Epithelial cell of proximal tubule (primary cell): ENCODE results near the gene BTBD9. TPM values are rescaled to one million over a fixed set of nuclear protein-coding genes. Genes with fewer than 3 reads are reported as not detected.

ENCODE experiments used
- DNase-seq: peaks from one replicate; pipeline ENCODE4 v3.0.0-alpha.2; 2011; ENCODE audit warnings: low read depth
- H3K4me3 ChIP-seq: 2 replicates; pipeline ENCODE4 v1.5.1; 2011; ENCODE audit warnings: low read depth, mild to moderate bottlenecking, low read length
- total RNA-seq: library from RNA; depleted of rRNA; stranded (reverse); fragments of >200 nt; gene quantifications from 2 replicates; pipeline ENCODE4 v1.2.3, GENCODE V29; 2015
- TF ChIP-seq, protein P1 (sequence below): conservative IDR thresholded peaks from 2 replicates; pipeline ENCODE4 v1.5.1; 2012; ENCODE audit warnings: low read depth, mild to moderate bottlenecking, low read length

BTBD9 gene
- total RNA-seq, 1 donor from 2014 or later, result 2.9 TPM

- DNase-seq, result no peak
- H3K4me3 ChIP-seq, result no peak overlapping the region
- TF ChIP-seq, protein P1, sequence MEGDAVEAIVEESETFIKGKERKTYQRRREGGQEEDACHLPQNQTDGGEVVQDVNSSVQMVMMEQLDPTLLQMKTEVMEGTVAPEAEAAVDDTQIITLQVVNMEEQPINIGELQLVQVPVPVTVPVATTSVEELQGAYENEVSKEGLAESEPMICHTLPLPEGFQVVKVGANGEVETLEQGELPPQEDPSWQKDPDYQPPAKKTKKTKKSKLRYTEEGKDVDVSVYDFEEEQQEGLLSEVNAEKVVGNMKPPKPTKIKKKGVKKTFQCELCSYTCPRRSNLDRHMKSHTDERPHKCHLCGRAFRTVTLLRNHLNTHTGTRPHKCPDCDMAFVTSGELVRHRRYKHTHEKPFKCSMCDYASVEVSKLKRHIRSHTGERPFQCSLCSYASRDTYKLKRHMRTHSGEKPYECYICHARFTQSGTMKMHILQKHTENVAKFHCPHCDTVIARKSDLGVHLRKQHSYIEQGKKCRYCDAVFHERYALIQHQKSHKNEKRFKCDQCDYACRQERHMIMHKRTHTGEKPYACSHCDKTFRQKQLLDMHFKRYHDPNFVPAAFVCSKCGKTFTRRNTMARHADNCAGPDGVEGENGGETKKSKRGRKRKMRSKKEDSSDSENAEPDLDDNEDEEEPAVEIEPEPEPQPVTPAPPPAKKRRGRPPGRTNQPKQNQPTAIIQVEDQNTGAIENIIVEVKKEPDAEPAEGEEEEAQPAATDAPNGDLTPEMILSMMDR, result no peak
These were observed 158.4 kb downstream of the BTBD9 start for GRCh38 chr6:38481211-38481836.

DNA sequence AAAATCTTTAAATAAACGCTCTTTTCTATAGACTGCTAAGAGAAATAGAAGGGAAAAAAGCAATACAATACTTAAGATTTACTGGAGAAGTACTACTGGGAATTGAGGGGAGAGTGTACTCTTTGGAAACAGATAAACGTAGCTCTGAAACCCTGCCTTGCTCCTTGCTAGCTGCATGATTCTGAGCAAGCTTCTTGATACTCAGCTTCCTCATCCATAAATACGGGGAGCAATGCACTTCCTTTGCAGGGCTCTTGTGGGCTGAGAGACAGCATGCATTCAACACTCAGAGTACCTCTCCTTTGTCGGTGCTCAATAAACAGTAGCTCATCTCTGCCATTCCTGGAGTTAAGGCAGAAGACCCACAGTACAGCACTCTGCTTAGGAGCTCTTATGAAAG lies 159.7 kb downstream of the BTBD9 start:
- no peak for DNase-seq
- TF ChIP-seq, protein P1, result no peak
- no peak overlapping the region for H3K4me3 ChIP-seq

DNA sequence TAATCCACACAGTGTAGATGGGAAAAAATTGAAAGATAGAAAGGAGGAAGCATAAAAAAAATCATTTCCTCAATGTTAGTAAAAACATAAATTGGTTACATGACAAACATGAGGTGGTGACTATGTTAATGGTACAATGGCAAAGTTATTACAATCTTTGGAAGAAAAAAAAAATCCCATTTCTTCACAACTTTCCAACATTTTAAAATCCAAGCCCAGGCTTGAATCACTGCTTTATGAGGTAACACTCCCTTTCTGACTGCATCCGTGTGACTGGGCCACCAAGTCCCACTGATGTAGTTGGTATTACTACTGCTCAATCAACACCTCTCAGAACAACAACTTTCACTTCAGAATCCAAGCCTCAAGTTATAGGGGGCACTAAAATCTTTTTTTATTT lies 160.4 kb downstream of the BTBD9 start:
- TF ChIP-seq, protein P1, result no peak
- no peak overlapping the region for H3K4me3 ChIP-seq
- DNase-seq, result no peak

DNA sequence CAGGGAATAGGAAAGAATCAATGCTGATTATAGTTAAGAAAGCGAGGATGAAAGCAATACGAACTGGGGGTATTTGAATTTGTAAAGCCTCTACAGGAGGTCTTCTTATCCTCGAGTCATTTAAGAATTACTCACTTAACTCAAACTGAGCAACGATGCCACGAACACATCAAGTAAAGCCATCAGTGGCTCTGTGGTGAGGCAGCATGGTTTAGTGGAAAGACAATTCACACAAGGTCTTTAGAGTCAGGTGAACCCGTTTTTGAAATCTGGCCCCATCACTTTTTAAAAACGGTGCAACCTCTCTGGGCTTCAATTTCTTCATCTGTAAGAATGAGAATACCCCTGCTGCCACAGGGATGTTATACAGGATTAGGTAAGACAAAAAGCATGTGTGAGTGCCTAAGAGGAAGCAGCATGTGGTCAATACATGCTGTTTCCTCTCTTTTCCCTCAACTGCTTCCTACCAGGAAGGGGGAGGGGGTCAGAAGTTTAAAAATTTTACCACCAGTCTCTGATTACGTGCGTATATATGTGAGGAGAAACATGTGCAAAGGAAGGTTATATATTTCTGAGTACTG lies 162.0 kb downstream of the BTBD9 start:
- no peak overlapping the region for H3K4me3 ChIP-seq
- no peak for DNase-seq
- TF ChIP-seq, protein P1, result no peak

DNA sequence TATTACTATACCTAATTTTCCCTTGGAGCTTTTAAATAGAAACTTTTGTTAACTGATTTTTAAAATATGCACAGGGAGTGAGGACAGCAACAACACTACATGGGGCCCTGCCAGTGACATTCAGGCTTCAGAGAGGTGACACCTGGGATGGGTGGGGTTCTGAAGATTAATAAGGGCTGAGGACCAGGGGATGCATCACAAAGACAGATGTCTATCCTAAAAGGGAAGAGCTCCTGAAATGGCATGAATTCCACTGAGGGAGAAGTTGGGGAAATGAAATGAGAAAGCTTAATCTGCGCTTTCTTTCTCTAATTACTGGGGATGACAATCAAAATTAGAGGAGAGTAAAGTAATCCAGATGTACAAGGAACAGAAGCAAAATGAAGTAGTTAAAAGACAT lies 162.8 kb downstream of the BTBD9 start:
- no peak for DNase-seq
- TF ChIP-seq, protein P1, result no peak
- H3K4me3 ChIP-seq, result no peak overlapping the region

DNA sequence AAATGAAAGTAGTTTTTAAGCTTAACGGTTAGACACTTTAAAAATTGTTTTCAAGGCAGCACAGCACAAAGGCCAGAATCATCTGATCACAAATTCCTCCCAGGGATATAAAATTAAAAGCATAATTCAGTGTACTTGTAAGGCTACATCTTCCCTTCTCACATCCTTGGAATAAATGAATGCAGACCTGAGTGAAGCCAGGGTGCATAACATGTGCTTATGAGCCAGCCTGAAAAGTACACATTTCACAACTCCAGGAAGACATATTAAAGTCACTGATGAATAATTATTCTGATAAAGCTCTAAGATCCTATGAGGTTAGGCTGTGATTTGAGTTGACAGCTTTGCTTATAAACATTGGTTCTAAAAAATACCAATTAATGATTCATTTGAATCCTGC lies 163.6 kb downstream of the BTBD9 start:
- TF ChIP-seq, protein P1, result no peak
- H3K4me3 ChIP-seq, result no peak overlapping the region
- no peak for DNase-seq

GRCh38 chr6:38470548-38470947 lies 169.2 kb downstream of the BTBD9 start:
- no peak for DNase-seq
- TF ChIP-seq, protein P1, result no peak
- H3K4me3 ChIP-seq, result no peak overlapping the region
